ENCODE results near the gene CORO7. TPM values are rescaled to one million over a fixed set of nuclear protein-coding genes. Genes with fewer than 3 reads are reported as not detected.

CORO7 gene
- polyA plus RNA-seq, 1 of the 3 experiments (the other 2 are of a cell fraction) = 25.8 TPM

GRCh38 chr16:4342866-4343744 lies 73.3 kb downstream of the CORO7 start (continued):
- TF ChIP-seq, protein P1, sequence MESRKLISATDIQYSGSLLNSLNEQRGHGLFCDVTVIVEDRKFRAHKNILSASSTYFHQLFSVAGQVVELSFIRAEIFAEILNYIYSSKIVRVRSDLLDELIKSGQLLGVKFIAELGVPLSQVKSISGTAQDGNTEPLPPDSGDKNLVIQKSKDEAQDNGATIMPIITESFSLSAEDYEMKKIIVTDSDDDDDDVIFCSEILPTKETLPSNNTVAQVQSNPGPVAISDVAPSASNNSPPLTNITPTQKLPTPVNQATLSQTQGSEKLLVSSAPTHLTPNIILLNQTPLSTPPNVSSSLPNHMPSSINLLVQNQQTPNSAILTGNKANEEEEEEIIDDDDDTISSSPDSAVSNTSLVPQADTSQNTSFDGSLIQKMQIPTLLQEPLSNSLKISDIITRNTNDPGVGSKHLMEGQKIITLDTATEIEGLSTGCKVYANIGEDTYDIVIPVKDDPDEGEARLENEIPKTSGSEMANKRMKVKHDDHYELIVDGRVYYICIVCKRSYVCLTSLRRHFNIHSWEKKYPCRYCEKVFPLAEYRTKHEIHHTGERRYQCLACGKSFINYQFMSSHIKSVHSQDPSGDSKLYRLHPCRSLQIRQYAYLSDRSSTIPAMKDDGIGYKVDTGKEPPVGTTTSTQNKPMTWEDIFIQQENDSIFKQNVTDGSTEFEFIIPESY (IDR thresholded peaks at IDR 0.05; ENCODE audit: borderline replicate concordance, low read depth) = no peak
- TF ChIP-seq RXRA (IDR thresholded peaks at IDR 0.05; ENCODE audit: borderline replicate concordance, low read depth) = no peak
- TF ChIP-seq FOXM1 (IDR thresholded peaks at IDR 0.05; ENCODE audit: low read depth) = no peak
- TF ChIP-seq USF2 (IDR thresholded peaks at IDR 0.05; ENCODE audit: borderline replicate concordance, low read depth, low read length) = no peak
- no peak for TF ChIP-seq RCOR1 (IDR thresholded peaks at IDR 0.05; ENCODE audit: low read length)

- Histone ChIP-seq H3K4me2 (no peak overlapping the region), H2AFZ (ENCODE audit: low read depth) (no peak overlapping the region), H3K79me2 (ENCODE audit: insufficient read depth) (peaks cover 40% of the 10 kb centered on the region), H3K9me3 (no peaks in the 10 kb centered on the region), H3F3A (replicated peaks; ENCODE audit: insufficient read depth) (no peaks in the 10 kb centered on the region), H3K36me3 (replicated peaks in 1 of 2; ENCODE audit: control insufficient read depth in 1 of 2, insufficient read depth in 2 of 2, low read length in 1 of 2) (peaks cover 0 to 33% of the 10 kb centered on the region in 2 experiments), H3K9ac (no peak overlapping the region), H3K27ac (ENCODE audit: low read depth in 2 of 2, low read length in 1 of 2) (no peak overlapping the region; a peak in 1 of 4 replicates), H3K4me1 (ENCODE audit: control insufficient read depth in 1 of 2, insufficient read depth in 2 of 2, low read depth in 1 of 2, low read length in 1 of 2) (peaks cover 0 to 21% of the 10 kb centered on the region in 2 experiments; a peak in 1 of 4 replicates), H3K27me3 (ENCODE audit: insufficient read depth) (no peaks in the 10 kb centered on the region), H3K4me3 (ENCODE audit: low read depth in 2 of 2, low read length in 1 of 2) (no peak overlapping the region), H3K9me2 (no peaks in the 10 kb centered on the region), H4K20me1 (ENCODE audit: insufficient read depth) (peaks cover 22% of the 10 kb centered on the region)
- no peak for DNase-seq
- TF ChIP-seq, protein P2, sequence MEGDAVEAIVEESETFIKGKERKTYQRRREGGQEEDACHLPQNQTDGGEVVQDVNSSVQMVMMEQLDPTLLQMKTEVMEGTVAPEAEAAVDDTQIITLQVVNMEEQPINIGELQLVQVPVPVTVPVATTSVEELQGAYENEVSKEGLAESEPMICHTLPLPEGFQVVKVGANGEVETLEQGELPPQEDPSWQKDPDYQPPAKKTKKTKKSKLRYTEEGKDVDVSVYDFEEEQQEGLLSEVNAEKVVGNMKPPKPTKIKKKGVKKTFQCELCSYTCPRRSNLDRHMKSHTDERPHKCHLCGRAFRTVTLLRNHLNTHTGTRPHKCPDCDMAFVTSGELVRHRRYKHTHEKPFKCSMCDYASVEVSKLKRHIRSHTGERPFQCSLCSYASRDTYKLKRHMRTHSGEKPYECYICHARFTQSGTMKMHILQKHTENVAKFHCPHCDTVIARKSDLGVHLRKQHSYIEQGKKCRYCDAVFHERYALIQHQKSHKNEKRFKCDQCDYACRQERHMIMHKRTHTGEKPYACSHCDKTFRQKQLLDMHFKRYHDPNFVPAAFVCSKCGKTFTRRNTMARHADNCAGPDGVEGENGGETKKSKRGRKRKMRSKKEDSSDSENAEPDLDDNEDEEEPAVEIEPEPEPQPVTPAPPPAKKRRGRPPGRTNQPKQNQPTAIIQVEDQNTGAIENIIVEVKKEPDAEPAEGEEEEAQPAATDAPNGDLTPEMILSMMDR (IDR thresholded peaks at IDR 0.05) = no peak
- TF ChIP-seq, protein P3, sequence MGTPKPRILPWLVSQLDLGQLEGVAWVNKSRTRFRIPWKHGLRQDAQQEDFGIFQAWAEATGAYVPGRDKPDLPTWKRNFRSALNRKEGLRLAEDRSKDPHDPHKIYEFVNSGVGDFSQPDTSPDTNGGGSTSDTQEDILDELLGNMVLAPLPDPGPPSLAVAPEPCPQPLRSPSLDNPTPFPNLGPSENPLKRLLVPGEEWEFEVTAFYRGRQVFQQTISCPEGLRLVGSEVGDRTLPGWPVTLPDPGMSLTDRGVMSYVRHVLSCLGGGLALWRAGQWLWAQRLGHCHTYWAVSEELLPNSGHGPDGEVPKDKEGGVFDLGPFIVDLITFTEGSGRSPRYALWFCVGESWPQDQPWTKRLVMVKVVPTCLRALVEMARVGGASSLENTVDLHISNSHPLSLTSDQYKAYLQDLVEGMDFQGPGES (IDR thresholded peaks at IDR 0.05; ENCODE audit: low read depth, low read length) = no peak
- no peak for TF ChIP-seq FOXM1 (IDR thresholded peaks at IDR 0.05; ENCODE audit: low read depth)
- ChIA-PET POLR2A (interaction anchor here (1.4 kb wide), 1 partner anchor 9 kb away, joined by 5 read pairs; no protein-coding TSS in a partner anchor), CTCF (interaction anchor here (1.0 to 10.6 kb wide), 8 partner anchors 10 to 87 kb away, joined by 3 to 153 read pairs (median 10); partner anchors contain the start of gene PAM16)
- no CpG with 5 or more reads among the region's 13 CpGs for WGBS (ENCODE audit: low lambda C conversion rate)
Observed at GRCh38 chr16:4341250-4341649, 75.1 kb downstream of the CORO7 start.

Data from SK-N-SH (cell line).